ENCODE data around the gene PROM1. TPM values are rescaled to one million over a fixed set of nuclear protein-coding genes. Genes with fewer than 3 reads are reported as not detected.

PROM1 gene
- total RNA-seq, 2 donors from 2014 or later = 23.7 to 24.6 TPM

GRCh38 chr4:16000708-16001483 is 82.9 kb downstream of the PROM1 start:
- Histone ChIP-seq H3K4me3 (no peak overlapping the region), H3K9me3 (no peaks in the 10 kb centered on the region), H3K36me3 (replicated peaks in 1 of 2; ENCODE audit: insufficient read depth in 1 of 2, low read depth in 2 of 2) (no peaks in the 10 kb centered on the region), H3K27ac (no peak overlapping the region), H3K27me3 (no peaks in the 10 kb centered on the region), H3K4me1 (no peaks in the 10 kb centered on the region)
- no peak for DNase-seq
- intact Hi-C loops (cut with DNase I) = no loop called here
- 56 to 65% methylated on average over 12 of the region's 12 CpGs for WGBS, 2 donors
- ATAC-seq = no peak
- TF ChIP-seq POLR2A (IDR thresholded peaks at IDR 0.05) = no peak
- TF ChIP-seq, protein P1, sequence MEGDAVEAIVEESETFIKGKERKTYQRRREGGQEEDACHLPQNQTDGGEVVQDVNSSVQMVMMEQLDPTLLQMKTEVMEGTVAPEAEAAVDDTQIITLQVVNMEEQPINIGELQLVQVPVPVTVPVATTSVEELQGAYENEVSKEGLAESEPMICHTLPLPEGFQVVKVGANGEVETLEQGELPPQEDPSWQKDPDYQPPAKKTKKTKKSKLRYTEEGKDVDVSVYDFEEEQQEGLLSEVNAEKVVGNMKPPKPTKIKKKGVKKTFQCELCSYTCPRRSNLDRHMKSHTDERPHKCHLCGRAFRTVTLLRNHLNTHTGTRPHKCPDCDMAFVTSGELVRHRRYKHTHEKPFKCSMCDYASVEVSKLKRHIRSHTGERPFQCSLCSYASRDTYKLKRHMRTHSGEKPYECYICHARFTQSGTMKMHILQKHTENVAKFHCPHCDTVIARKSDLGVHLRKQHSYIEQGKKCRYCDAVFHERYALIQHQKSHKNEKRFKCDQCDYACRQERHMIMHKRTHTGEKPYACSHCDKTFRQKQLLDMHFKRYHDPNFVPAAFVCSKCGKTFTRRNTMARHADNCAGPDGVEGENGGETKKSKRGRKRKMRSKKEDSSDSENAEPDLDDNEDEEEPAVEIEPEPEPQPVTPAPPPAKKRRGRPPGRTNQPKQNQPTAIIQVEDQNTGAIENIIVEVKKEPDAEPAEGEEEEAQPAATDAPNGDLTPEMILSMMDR (IDR thresholded peaks at IDR 0.05) = no peak

- H3K36me3 ChIP-seq (replicated peaks in 1 of 2; ENCODE audit: insufficient read depth in 1 of 2, low read depth in 2 of 2) = no peaks in the 10 kb centered on the region
- H3K4me1 ChIP-seq = no peaks in the 10 kb centered on the region
- 67 to 76% methylated on average over 4 of the region's 4 CpGs for WGBS, 2 donors
- no peak overlapping the region for H3K4me3 ChIP-seq
- no peak for DNase-seq
- H3K27ac ChIP-seq = no peak overlapping the region
- ATAC-seq = no peak
- H3K27me3 ChIP-seq = no peaks in the 10 kb centered on the region
- intact Hi-C loops (cut with DNase I) = no loop called here
- TF ChIP-seq POLR2A (IDR thresholded peaks at IDR 0.05) = no peak
- TF ChIP-seq, protein P1 (IDR thresholded peaks at IDR 0.05) = no peak
- H3K9me3 ChIP-seq = no peaks in the 10 kb centered on the region
These were observed 87.0 kb downstream of the PROM1 start for GRCh38 chr4:15996773-15997172.

- WGBS, 2 donors = 71 to 79% methylated on average over 3 of the region's 3 CpGs
- Histone ChIP-seq H3K4me1 (no peaks in the 10 kb centered on the region), H3K27ac (no peak overlapping the region), H3K27me3 (no peaks in the 10 kb centered on the region), H3K9me3 (no peaks in the 10 kb centered on the region), H3K36me3 (replicated peaks in 1 of 2; ENCODE audit: insufficient read depth in 1 of 2, low read depth in 2 of 2) (no peaks in the 10 kb centered on the region), H3K4me3 (no peak overlapping the region)
- no peak for ATAC-seq
- no peak for DNase-seq
- intact Hi-C loops (cut with DNase I) = no loop called here
- TF ChIP-seq, protein P1 (IDR thresholded peaks at IDR 0.05) = no peak
- no peak for TF ChIP-seq POLR2A (IDR thresholded peaks at IDR 0.05)
These were observed 88.0 kb downstream of the PROM1 start for GRCh38 chr4:15995826-15996225.

DNA sequence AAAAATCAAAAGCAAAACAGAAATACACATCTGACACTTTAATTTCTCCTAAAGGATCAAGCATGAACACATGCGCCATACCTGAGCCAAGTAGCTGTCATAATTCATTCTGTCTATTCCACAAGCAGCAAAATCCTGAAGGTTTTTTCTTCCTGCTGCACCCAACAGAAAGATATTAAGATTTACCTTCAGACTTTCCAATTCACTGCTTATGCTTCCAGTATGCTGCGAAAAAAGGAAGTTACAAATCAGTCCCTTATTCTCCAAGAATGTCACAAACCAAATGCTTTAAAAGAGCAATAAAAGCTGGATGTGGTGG is 91.7 kb downstream of the PROM1 start:
- 50 to 59% methylated on average over 2 of the region's 2 CpGs for WGBS, 2 donors
- ATAC-seq (no peak), DNase-seq (no peak)
- no peaks in the 10 kb centered on the region for H3K4me1 ChIP-seq
- H3K36me3 ChIP-seq (replicated peaks in 1 of 2; ENCODE audit: insufficient read depth in 1 of 2, low read depth in 2 of 2) = no peaks in the 10 kb centered on the region
- no peak overlapping the region for H3K4me3 ChIP-seq
- intact Hi-C loops (cut with DNase I) = no loop called here
- H3K27ac ChIP-seq = no peak overlapping the region
- H3K27me3 ChIP-seq = no peaks in the 10 kb centered on the region
- H3K9me3 ChIP-seq = no peaks in the 10 kb centered on the region
- no peak for TF ChIP-seq POLR2A (IDR thresholded peaks at IDR 0.05)
- TF ChIP-seq, protein P1 (IDR thresholded peaks at IDR 0.05) = no peak

Data from body of pancreas (tissue), 4 donors.